ENCODE data around the gene ZDHHC12.

Gene ZDHHC12

GRCh38 chr9:128727640-128728248 lies 3.8 kb upstream of the ZDHHC12 start:
- Histone ChIP-seq H3K9me3 (ENCODE audit: insufficient read depth, low read depth, low read length) (no peaks in the 10 kb centered on the region), H3K18ac (ENCODE audit: low read length) (no peak overlapping the region), H3K4me3 (ENCODE audit: low read depth, low read length) (no peak overlapping the region), H3K9ac (ENCODE audit: low read length) (no peak overlapping the region), H3K4me2 (ENCODE audit: low read length) (no peak overlapping the region), H4K91ac (ENCODE audit: low read depth, low read length) (no peak overlapping the region), H3K79me1 (ENCODE audit: low read length) (peaks cover 9% of the 10 kb centered on the region), H3K36me3 (ENCODE audit: control insufficient read depth in 1 of 2, insufficient read depth in 2 of 2, low read length in 2 of 2) (peaks cover 14 to 20% of the 10 kb centered on the region in 2 experiments), H3K79me2 (ENCODE audit: control insufficient read depth, insufficient read depth, low read length, poor library complexity) (peaks cover 4% of the 10 kb centered on the region), H2AK5ac (ENCODE audit: low read length) (no peak overlapping the region), H3K27ac (ENCODE audit: low read depth, low read length) (no peak overlapping the region), H4K12ac (ENCODE audit: low read depth, low read length) (no peak overlapping the region), H3K4ac (ENCODE audit: low read depth, low read length) (no peak overlapping the region), H3K14ac (ENCODE audit: low read length) (no peak overlapping the region), H3K27me3 (ENCODE audit: insufficient read depth, low read length) (no peaks in the 10 kb centered on the region), H2BK12ac (ENCODE audit: low read length) (no peak overlapping the region), H2AFZ (ENCODE audit: insufficient read depth, low read length, poor library complexity) (no peak overlapping the region), H4K8ac (ENCODE audit: low read depth, low read length) (no peak overlapping the region), H3K4me1 (ENCODE audit: control insufficient read depth in 1 of 2, insufficient read depth in 2 of 2, low read length in 2 of 2) (peaks cover 12 to 13% of the 10 kb centered on the region in 2 experiments), H3K23ac (ENCODE audit: low read length) (no peak overlapping the region), H2BK120ac (ENCODE audit: insufficient read depth, low read length, poor library complexity) (no peak overlapping the region), H2BK5ac (ENCODE audit: low read depth, low read length, poor library complexity) (no peak overlapping the region)
- DNase-seq, result no peak
- no CpG with 5 or more reads among the region's 5 CpGs for WGBS (ENCODE audit: extremely low coverage, insufficient coverage, insufficient read length)

GRCh38 chr9:128724744-128725211 lies 851 bp upstream of the ZDHHC12 start:
- Histone ChIP-seq H3K27me3 (ENCODE audit: insufficient read depth, low read length) (no peaks in the 10 kb centered on the region), H3K9ac (ENCODE audit: low read length) (no peak overlapping the region), H3K23ac (ENCODE audit: low read length) (no peak overlapping the region), H3K27ac (ENCODE audit: low read depth, low read length) (no peak overlapping the region), H3K4ac (ENCODE audit: low read depth, low read length) (peak overlapping the region; percentile 39), H3K36me3 (ENCODE audit: control insufficient read depth in 1 of 2, insufficient read depth in 2 of 2, low read length in 2 of 2) (peaks cover 23 to 25% of the 10 kb centered on the region in 2 experiments), H3K14ac (ENCODE audit: low read length) (peak overlapping the region; percentile 35), H2AFZ (ENCODE audit: insufficient read depth, low read length, poor library complexity) (peak overlapping the region; percentile 50), H3K4me1 (ENCODE audit: control insufficient read depth in 1 of 2, insufficient read depth in 2 of 2, low read length in 2 of 2) (peaks cover 12 to 16% of the 10 kb centered on the region in 2 experiments), H3K4me2 (ENCODE audit: low read length) (peak overlapping the region; percentile 56), H2BK120ac (ENCODE audit: insufficient read depth, low read length, poor library complexity) (no peak overlapping the region), H2BK5ac (ENCODE audit: low read depth, low read length, poor library complexity) (peak overlapping the region; percentile 13), H3K9me3 (ENCODE audit: insufficient read depth, low read depth, low read length) (no peaks in the 10 kb centered on the region), H4K91ac (ENCODE audit: low read depth, low read length) (peak overlapping the region; percentile 67), H4K8ac (ENCODE audit: low read depth, low read length) (peak overlapping the region; percentile 91), H3K18ac (ENCODE audit: low read length) (peak overlapping the region; percentile 41), H3K79me1 (ENCODE audit: low read length) (peaks cover 9% of the 10 kb centered on the region), H3K4me3 (ENCODE audit: low read depth, low read length) (no peak overlapping the region), H3K79me2 (ENCODE audit: control insufficient read depth, insufficient read depth, low read length, poor library complexity) (peaks cover 4% of the 10 kb centered on the region), H2BK12ac (ENCODE audit: low read length) (no peak overlapping the region), H2AK5ac (ENCODE audit: low read length) (peak overlapping the region; percentile 71), H4K12ac (ENCODE audit: low read depth, low read length) (peak overlapping the region; percentile 52)
- no CpG with 5 or more reads among the region's 10 CpGs for WGBS (ENCODE audit: extremely low coverage, insufficient coverage, insufficient read length)
- peak; percentile 93 to 95 for DNase-seq

- H3K27ac ChIP-seq (ENCODE audit: low read depth, low read length), result no peak overlapping the region
- peak overlapping the region; percentile 71 for H3K14ac ChIP-seq (ENCODE audit: low read length)
- no peak overlapping the region for H2BK12ac ChIP-seq (ENCODE audit: low read length)
- H3K4me3 ChIP-seq (ENCODE audit: low read depth, low read length), result peak overlapping the region; percentile 87
- peak overlapping the region; percentile 81 for H2AK5ac ChIP-seq (ENCODE audit: low read length)
- H3K18ac ChIP-seq (ENCODE audit: low read length), result peak overlapping the region; percentile 55
- peaks cover 12 to 16% of the 10 kb centered on the region in 2 experiments for H3K4me1 ChIP-seq (ENCODE audit: control insufficient read depth in 1 of 2, insufficient read depth in 2 of 2, low read length in 2 of 2)
- H4K91ac ChIP-seq (ENCODE audit: low read depth, low read length), result peak overlapping the region; percentile 52
- peak overlapping the region; percentile 77 for H3K9ac ChIP-seq (ENCODE audit: low read length)
- H4K8ac ChIP-seq (ENCODE audit: low read depth, low read length), result peak overlapping the region; percentile 84
- H3K4ac ChIP-seq (ENCODE audit: low read depth, low read length), result peak overlapping the region; percentile 28
- H3K27me3 ChIP-seq (ENCODE audit: insufficient read depth, low read length), result no peaks in the 10 kb centered on the region
- H3K9me3 ChIP-seq (ENCODE audit: insufficient read depth, low read depth, low read length), result peaks cover 2% of the 10 kb centered on the region
- H2AFZ ChIP-seq (ENCODE audit: insufficient read depth, low read length, poor library complexity), result peak overlapping the region; percentile 41
- peak overlapping the region; percentile 46 for H4K12ac ChIP-seq (ENCODE audit: low read depth, low read length)
- peak overlapping the region; percentile 72 for H3K4me2 ChIP-seq (ENCODE audit: low read length)
- H3K79me1 ChIP-seq (ENCODE audit: low read length), result peaks cover 9% of the 10 kb centered on the region
- no peak for DNase-seq
- no CpG with 5 or more reads among the region's 7 CpGs for whole genome bisulfite sequencing (ENCODE audit: extremely low coverage, insufficient coverage, insufficient read length)
- H3K79me2 ChIP-seq (ENCODE audit: control insufficient read depth, insufficient read depth, low read length, poor library complexity), result peaks cover 4% of the 10 kb centered on the region
- peaks cover 24 to 31% of the 10 kb centered on the region in 2 experiments for H3K36me3 ChIP-seq (ENCODE audit: control insufficient read depth in 1 of 2, insufficient read depth in 2 of 2, low read length in 2 of 2)
- peak overlapping the region; percentile 8 for H2BK120ac ChIP-seq (ENCODE audit: insufficient read depth, low read length, poor library complexity)
- no peak overlapping the region for H3K23ac ChIP-seq (ENCODE audit: low read length)
- H2BK5ac ChIP-seq (ENCODE audit: low read depth, low read length, poor library complexity), result no peak overlapping the region
Observed at GRCh38 chr9:128723352-128723865, 518 bp downstream of the ZDHHC12 start.

DNA sequence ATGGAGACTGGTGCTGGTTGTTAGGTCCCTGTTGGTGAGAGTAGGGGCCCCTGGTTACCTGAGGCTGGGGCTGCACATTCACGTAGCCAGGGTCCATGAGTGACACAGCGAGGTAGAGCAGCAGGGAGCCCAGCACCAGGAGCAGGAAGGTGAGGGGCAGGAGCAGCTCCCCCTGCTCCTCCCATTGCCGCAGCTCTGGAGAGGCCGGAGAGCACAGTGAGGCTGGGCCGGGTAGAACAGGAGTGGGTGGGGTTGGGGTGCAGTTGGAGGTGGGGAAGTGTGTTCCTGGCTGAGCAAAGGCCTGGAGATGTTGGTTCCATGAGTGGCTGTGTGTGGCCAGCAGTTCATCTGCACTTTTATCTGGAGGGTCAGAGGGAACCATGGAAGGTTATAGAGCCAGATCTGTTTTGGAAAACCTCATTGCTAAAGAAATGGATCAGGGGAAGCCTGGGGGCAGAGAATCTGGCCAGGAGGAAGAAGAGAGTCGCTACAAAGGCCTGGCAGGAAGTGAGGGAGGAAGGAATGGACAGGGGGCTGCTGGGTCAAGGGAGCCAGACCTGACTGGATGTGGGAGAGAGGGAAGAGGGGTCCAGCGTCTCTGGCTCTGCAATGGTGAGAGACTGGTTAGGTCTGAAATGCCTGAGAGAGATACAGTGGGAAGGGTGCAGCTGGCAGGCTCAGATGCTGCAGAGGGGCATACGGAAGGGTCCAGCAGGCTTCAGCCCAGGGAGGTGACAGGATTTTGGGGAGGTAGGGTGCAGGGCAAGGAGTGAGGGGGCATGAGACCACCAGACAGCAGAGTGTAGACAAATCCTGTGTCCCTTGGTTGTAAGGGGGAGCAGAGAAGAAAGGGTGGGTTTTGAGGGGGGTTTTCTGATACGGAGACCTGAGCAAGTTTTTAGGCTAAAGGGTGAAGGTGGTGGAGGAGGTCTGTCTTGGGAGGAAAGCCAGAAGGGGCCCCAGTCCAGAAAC lies 1.3 kb downstream of the ZDHHC12 start:
- Histone ChIP-seq H3K4me3 (ENCODE audit: low read depth, low read length) (peak overlapping the region; percentile 22), H3K9me3 (ENCODE audit: insufficient read depth, low read depth, low read length) (peaks cover 2% of the 10 kb centered on the region), H3K79me2 (ENCODE audit: control insufficient read depth, insufficient read depth, low read length, poor library complexity) (peaks cover 4% of the 10 kb centered on the region), H4K12ac (ENCODE audit: low read depth, low read length) (peak overlapping the region; percentile 60), H3K14ac (ENCODE audit: low read length) (no peak overlapping the region), H3K27ac (ENCODE audit: low read depth, low read length) (no peak overlapping the region), H3K9ac (ENCODE audit: low read length) (no peak overlapping the region), H3K79me1 (ENCODE audit: low read length) (peaks cover 9% of the 10 kb centered on the region), H4K91ac (ENCODE audit: low read depth, low read length) (no peak overlapping the region), H2BK120ac (ENCODE audit: insufficient read depth, low read length, poor library complexity) (no peak overlapping the region), H3K4me1 (ENCODE audit: control insufficient read depth in 1 of 2, insufficient read depth in 2 of 2, low read length in 2 of 2) (peaks cover 12 to 16% of the 10 kb centered on the region in 2 experiments), H3K36me3 (ENCODE audit: control insufficient read depth in 1 of 2, insufficient read depth in 2 of 2, low read length in 2 of 2) (peaks cover 24 to 32% of the 10 kb centered on the region in 2 experiments), H2AK5ac (ENCODE audit: low read length) (peak overlapping the region; percentile 81), H2BK5ac (ENCODE audit: low read depth, low read length, poor library complexity) (no peak overlapping the region), H4K8ac (ENCODE audit: low read depth, low read length) (peak overlapping the region; percentile 40), H3K18ac (ENCODE audit: low read length) (no peak overlapping the region), H3K23ac (ENCODE audit: low read length) (no peak overlapping the region), H2BK12ac (ENCODE audit: low read length) (no peak overlapping the region), H2AFZ (ENCODE audit: insufficient read depth, low read length, poor library complexity) (no peak overlapping the region), H3K4ac (ENCODE audit: low read depth, low read length) (peak overlapping the region; percentile 28), H3K27me3 (ENCODE audit: insufficient read depth, low read length) (no peaks in the 10 kb centered on the region), H3K4me2 (ENCODE audit: low read length) (peak overlapping the region; percentile 72)
- no peak for DNase-seq
- WGBS (ENCODE audit: extremely low coverage, insufficient coverage, insufficient read length), result no CpG with 5 or more reads among the region's 9 CpGs

Data from trophoblast cell (in vitro differentiated cells and primary cell).